GM12878 (cell line): ENCODE results near the gene ARMH1. TPM values are rescaled to one million over a fixed set of nuclear protein-coding genes. Genes with fewer than 3 reads are reported as not detected.

Source experiments
- ATAC-seq: fragments of 200-7000 bp; cut with Tn5 transposase; 3 replicates; pipeline ENCODE4 v1.9.1; 2020; ENCODE audit warnings: mild to moderate bottlenecking, moderate library complexity
- BruUV-seq: library from RNA; stranded (reverse); fragments of 400-500 nt; replicated peaks from 2 replicates; lab custom pipeline; 2021; lab: Mats Ljungman, UMichigan
- CTCF ChIA-PET: fragments of 300-600 bp; sonication (Branson Sonifier 250); formaldehyde crosslinking; extraction: SDS; loops from one replicate; lab custom pipeline; 2021; ENCODE audit warnings: inconsistent platforms; lab: Yijun Ruan, JAX
- POLR2A ChIA-PET: fragments of 350-600 bp; formaldehyde crosslinking; extraction: SDS; loops from one replicate; lab custom pipeline; 2021; ENCODE audit warnings: inconsistent platforms; lab: Charles Lee
- RAD21 ChIA-PET: fragments of 300-600 bp; sonication (Branson Sonifier 250); formaldehyde crosslinking; loops from one replicate; lab custom pipeline; 2023; ENCODE audit warnings: antibody characterized with exemption; ENCODE audit not compliant: unreplicated experiment; lab: Charles Lee
- SMC1A ChIA-PET: fragments of 300-600 bp; sonication (Branson Sonifier 250); formaldehyde crosslinking; loops from one replicate; lab custom pipeline; 2023; ENCODE audit not compliant: unreplicated experiment, uncharacterized antibody; lab: Charles Lee
- DNase-seq: peaks from one replicate; pipeline ENCODE4 v3.0.0-alpha.2; 2011; ENCODE audit warnings: low read depth, low spot score
- FAIRE-seq: peaks from 3 replicates; lab custom pipeline; 2011; peaks lifted over from hg19 to GRCh38; lab: Jason Lieb, UNC
- H2AFZ ChIP-seq: 2 replicates; pipeline ENCODE4 v1.6.0; 2011; ENCODE audit warnings: low read depth, low read length, control low read depth; ENCODE audit not compliant: control insufficient read depth
- H3K27ac ChIP-seq: 2 replicates; pipeline ENCODE4 v1.5.1; 2011; ENCODE audit warnings: control low read depth; ENCODE audit not compliant: control insufficient read depth, insufficient read depth
- H3K27me3 ChIP-seq, 2 experiments: replicated peaks in 1 of 2; 2 replicates each; pipeline versions ENCODE4 v1.6.0 to v1.6.1; 2011; ENCODE audit warnings: low read length in 1 of 2; ENCODE audit not compliant: control insufficient read depth in 2 of 2, insufficient read depth in 2 of 2
- H3K36me3 ChIP-seq, 2 experiments: 2 replicates each; pipeline ENCODE4 v1.5.1; 2011; ENCODE audit warnings: low read length in 1 of 2; ENCODE audit not compliant: control insufficient read depth in 2 of 2, insufficient read depth in 2 of 2
- H3K4me1 ChIP-seq: 2 replicates; pipeline ENCODE4 v1.6.1; 2011; ENCODE audit warnings: mild to moderate bottlenecking, low read length, moderate library complexity, mixed read lengths; ENCODE audit not compliant: control insufficient read depth, insufficient read depth
- H3K4me2 ChIP-seq: 2 replicates; pipeline ENCODE4 v1.6.0; 2011; ENCODE audit warnings: control low read depth; ENCODE audit not compliant: control insufficient read depth, insufficient read depth
- H3K4me3 ChIP-seq: fragments of 200-600 bp; sonication (generic); 2 replicates; pipeline ENCODE4 v1.5.1; 2016
- H3K79me2 ChIP-seq: 2 replicates; pipeline ENCODE4 v1.6.0; 2011; ENCODE audit warnings: low read length; ENCODE audit not compliant: control insufficient read depth, insufficient read depth
- H3K9ac ChIP-seq: 2 replicates; pipeline ENCODE4 v1.8.0; 2011; ENCODE audit warnings: low read length, control low read depth, mixed read lengths; ENCODE audit not compliant: control insufficient read depth, insufficient read depth
- H3K9me3 ChIP-seq: replicated peaks from 3 replicates; pipeline ENCODE4 v1.5.1; 2011; ENCODE audit warnings: mild to moderate bottlenecking, low read length; ENCODE audit not compliant: control insufficient read depth, insufficient read depth
- H4K20me1 ChIP-seq: 2 replicates; pipeline ENCODE4 v1.6.0; 2011; ENCODE audit not compliant: control insufficient read depth, insufficient read depth
- ATF7 ChIP-seq: fragments of 450-650 bp; IDR thresholded peaks from 2 replicates; pipeline ENCODE4 v1.6.1; 2016; ENCODE audit warnings: low read depth, mild to moderate bottlenecking
- CBX5 ChIP-seq: sonication (generic); IDR thresholded peaks from 2 replicates; pipeline ENCODE4 v1.6.1; 2016; ENCODE audit warnings: low read depth, moderate library complexity, mild to moderate bottlenecking, inconsistent platforms
- EZH2 ChIP-seq: IDR thresholded peaks from 2 replicates; pipeline ENCODE4 v1.6.1; 2012; ENCODE audit warnings: low read depth, mild to moderate bottlenecking, control low read depth, inconsistent platforms, low read length, borderline replicate concordance; ENCODE audit not compliant: control insufficient read depth
- HCFC1 ChIP-seq: fragments of 150-350 bp; IDR thresholded peaks from 2 replicates; pipeline ENCODE4 v1.6.1; 2014; ENCODE audit warnings: low read length
- IKZF2 ChIP-seq, 2 experiments: fragments of 450-650 bp; IDR thresholded peaks; 2 replicates each; pipeline ENCODE4 v1.6.1; 2017; ENCODE audit warnings: mild to moderate bottlenecking in 2 of 2, moderate library complexity in 2 of 2
- MTA3 ChIP-seq: IDR thresholded peaks from 2 replicates; pipeline ENCODE4 v1.6.1; 2012; ENCODE audit warnings: low read length, inconsistent platforms, borderline replicate concordance
- PAX5 ChIP-seq: IDR thresholded peaks from 2 replicates; pipeline ENCODE4 v1.6.1; 2011; ENCODE audit warnings: low read depth, low read length, borderline replicate concordance
- SIX5 ChIP-seq: IDR thresholded peaks from 2 replicates; pipeline ENCODE4 v1.6.1; 2011; ENCODE audit warnings: mild to moderate bottlenecking, low read depth, low read length, moderate library complexity; ENCODE audit not compliant: severe bottlenecking
- SRF ChIP-seq, 2 experiments: IDR thresholded peaks; 2 replicates each; pipeline ENCODE4 v1.6.1; 2011; ENCODE audit warnings: low read depth in 2 of 2, low read length in 2 of 2, mild to moderate bottlenecking in 1 of 2, moderate library complexity in 1 of 2
- YBX1 ChIP-seq: fragments of 450-650 bp; IDR thresholded peaks from 2 replicates; pipeline ENCODE4 v1.6.1; 2016; ENCODE audit warnings: antibody characterized with exemption
- ZSCAN29 ChIP-seq: fragments of 450-650 bp; IDR thresholded peaks from 2 replicates; pipeline ENCODE4 v1.6.1; 2017; ENCODE audit warnings: mild to moderate bottlenecking, moderate library complexity
- WGBS: methylation state at CpG from one replicate; pipeline ENCODE4 v1.1.6; 2016; ENCODE audit warnings: low lambda C conversion rate; ENCODE audit not compliant: insufficient replicate concordance, insufficient coverage; ENCODE audit errors: missing lambda C conversion rate; 5-methylcytosine and 5-hydroxymethylcytosine counted together
- in situ Hi-C: fragments of 300-500 bp; cut with MboI; formaldehyde crosslinking; loops from 9 replicates; pipeline ENCODE4 v1.14.3; 2018; ENCODE audit warnings: mixed read lengths
- intact Hi-C: fragments of 100-400 bp; cut with micrococcal nuclease; formaldehyde crosslinking; loops from one replicate; pipeline ENCODE4 v1.14.2; 2022; ENCODE audit not compliant: unreplicated experiment
- polyA plus RNA-seq, 11 experiments: library from polyadenylated mRNA; depleted of rRNA in 4 of 11; unstranded in 6 of 11; stranded (reverse) in 5 of 11; fragments of >200 nt; fragmentation: Nextera tagmentation in 4 of 11; fragmentation: Illumina TruSeq in 1 of 11; extraction: Ambion mirVana in 4 of 11; extraction: Trizol in 1 of 11; gene quantifications; 1 replicate in 1 of 11; 2 replicates in 10 of 11; pipeline versions ENCODE4 v1.2.1 to v1.2.3, GENCODE V29; 2011 to 2016; ENCODE audit warnings: inconsistent platforms in 2 of 11, missing spikeins in 2 of 11, low read depth in 1 of 11
- total RNA-seq, 4 experiments: library from RNA; depleted of rRNA in 3 of 4; stranded (reverse); fragments of >200 nt in 3 of 4; fragmentation: Illumina TruSeq in 1 of 4; extraction: Trizol in 1 of 4; gene quantifications; 2 replicates each; pipeline versions ENCODE4 v1.2.1 to v1.2.3, GENCODE V29; 2013 to 2021
- TF ChIP-seq, protein P1 (sequence below): fragments of 450-650 bp; IDR thresholded peaks from 2 replicates; pipeline ENCODE4 v1.6.1; 2018; ENCODE audit warnings: mild to moderate bottlenecking, low read depth, moderate library complexity; ENCODE audit not compliant: partially characterized antibody
- TF ChIP-seq, protein P2 (sequence below): IDR thresholded peaks from 2 replicates; pipeline ENCODE4 v1.6.1; 2012; ENCODE audit warnings: low read depth, low read length, improper control_type of control experiment
- TF ChIP-seq, protein P3 (sequence below): IDR thresholded peaks from 2 replicates; pipeline ENCODE4 v1.6.1; 2011; ENCODE audit warnings: borderline replicate concordance, low read depth, mild to moderate bottlenecking, moderate library complexity, mixed read lengths, low read length; ENCODE audit not compliant: insufficient read depth; ENCODE audit errors: extremely low read length

Gene ARMH1
- total and polyA plus RNA-seq, 10 of the 15 experiments (the other 5 are each of a cell fraction or from before 2014, with no cell fraction given) = 0.93 to 43.9 (median 8.2) TPM

DNA sequence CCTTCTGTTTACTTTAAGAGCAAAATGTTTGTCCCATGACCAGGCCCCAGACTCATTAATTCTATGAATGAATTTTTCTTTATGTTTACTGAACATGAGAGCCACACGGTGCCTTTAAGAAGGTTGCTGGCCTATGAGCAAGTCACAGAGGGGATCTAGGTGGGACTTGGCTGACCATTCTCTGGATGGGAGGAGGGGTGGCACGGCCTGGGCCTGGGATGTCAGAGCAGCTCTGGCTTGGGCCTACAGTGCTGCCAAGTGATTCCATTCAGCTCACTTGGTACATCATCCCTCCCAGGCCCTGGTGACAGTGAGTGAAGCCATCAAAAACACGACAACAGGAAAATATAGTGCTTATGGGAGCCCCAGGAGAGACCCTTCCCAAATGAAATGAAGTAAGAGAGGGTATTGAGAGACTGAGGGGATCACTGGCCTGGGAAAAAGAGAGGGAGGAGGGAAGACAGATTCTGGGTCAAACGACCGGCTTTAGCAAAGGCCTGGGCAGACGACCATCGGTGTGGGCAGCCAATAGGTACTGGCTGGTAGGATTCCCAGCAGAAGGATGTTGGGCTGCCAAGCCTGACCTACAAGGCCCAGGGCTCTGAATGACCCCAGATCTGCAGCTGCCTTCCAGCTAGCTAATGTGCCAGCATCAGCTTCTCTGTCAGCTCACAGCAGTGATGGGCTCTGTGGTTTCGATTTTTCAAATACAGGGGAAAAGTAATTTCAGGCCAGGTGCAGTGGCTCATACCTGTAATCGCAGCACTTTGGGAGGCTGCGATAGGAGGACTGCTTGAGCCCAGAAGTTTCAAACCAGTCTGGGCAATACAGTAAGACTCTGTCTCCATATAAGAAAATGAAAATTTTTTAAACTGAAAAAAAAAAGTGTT is 3.5 kb upstream of the ARMH1 start (continued):
- TF ChIP-seq YBX1 = no peak
- TF ChIP-seq, protein P1, sequence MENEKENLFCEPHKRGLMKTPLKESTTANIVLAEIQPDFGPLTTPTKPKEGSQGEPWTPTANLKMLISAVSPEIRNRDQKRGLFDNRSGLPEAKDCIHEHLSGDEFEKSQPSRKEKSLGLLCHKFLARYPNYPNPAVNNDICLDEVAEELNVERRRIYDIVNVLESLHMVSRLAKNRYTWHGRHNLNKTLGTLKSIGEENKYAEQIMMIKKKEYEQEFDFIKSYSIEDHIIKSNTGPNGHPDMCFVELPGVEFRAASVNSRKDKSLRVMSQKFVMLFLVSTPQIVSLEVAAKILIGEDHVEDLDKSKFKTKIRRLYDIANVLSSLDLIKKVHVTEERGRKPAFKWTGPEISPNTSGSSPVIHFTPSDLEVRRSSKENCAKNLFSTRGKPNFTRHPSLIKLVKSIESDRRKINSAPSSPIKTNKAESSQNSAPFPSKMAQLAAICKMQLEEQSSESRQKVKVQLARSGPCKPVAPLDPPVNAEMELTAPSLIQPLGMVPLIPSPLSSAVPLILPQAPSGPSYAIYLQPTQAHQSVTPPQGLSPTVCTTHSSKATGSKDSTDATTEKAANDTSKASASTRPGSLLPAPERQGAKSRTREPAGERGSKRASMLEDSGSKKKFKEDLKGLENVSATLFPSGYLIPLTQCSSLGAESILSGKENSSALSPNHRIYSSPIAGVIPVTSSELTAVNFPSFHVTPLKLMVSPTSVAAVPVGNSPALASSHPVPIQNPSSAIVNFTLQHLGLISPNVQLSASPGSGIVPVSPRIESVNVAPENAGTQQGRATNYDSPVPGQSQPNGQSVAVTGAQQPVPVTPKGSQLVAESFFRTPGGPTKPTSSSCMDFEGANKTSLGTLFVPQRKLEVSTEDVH = no peak
- no peak for TF ChIP-seq MTA3
- TF ChIP-seq ZSCAN29 = no peak
- no peak for TF ChIP-seq HCFC1
- no peak for TF ChIP-seq PAX5

DNA sequence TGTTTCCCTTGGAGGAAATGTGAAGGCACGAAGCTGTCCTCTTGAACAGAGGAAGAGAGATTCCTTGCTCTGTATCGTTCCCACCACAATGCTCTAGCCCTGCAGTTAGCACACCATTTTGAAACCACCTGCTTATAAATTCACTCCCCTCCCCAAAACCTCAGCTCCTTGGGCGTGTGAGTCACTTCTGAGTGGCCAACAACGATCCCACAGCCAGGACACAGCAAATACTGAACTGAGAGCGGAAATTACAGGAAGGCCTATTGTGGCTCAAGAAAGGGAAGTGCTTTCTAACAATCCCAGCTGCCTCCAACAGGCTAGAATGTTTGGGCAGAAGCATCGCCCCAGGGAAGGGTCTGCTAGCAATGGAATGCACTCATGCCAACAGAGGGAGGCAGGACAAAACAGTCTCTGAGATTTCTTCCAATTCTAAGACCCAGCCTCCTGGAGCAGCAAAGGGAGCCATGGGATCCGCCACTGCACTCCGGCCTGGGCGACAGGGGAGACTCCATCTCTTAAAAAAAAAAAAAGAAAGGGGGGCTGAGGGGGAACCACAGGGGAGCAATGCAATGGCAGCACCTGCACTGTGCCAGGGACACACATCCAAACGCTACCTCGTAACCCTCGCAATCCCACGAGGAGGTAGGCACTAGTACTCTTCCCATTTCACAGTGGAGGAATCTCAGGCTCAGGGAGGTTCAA is 2.1 kb upstream of the ARMH1 start:
- no TSS peak for BruUV-seq
- H3K9me3 ChIP-seq = no peaks in the 10 kb centered on the region
- no peaks in the 10 kb centered on the region for H4K20me1 ChIP-seq
- POLR2A ChIA-PET = interaction anchor here (0.9 to 5.3 kb wide), 8 partner anchors 12 to 137 kb away, joined by 3 to 29 read pairs (median 4); no protein-coding TSS in a partner anchor
- H3K4me2 ChIP-seq = peak overlapping the region; percentile 97
- CTCF ChIA-PET = interaction anchor here (1.2 to 3.5 kb wide), 5 partner anchors 20 to 57 kb away, joined by 3 to 27 read pairs (median 5); no protein-coding TSS in a partner anchor
- DNase-seq (peak; percentile 71), ATAC-seq (peak; percentile 8), FAIRE-seq (peak; percentile 71)
- intact Hi-C loops (no loop called here), in situ Hi-C loops (no loop called here)
- peaks cover 52% of the 10 kb centered on the region for H3K4me1 ChIP-seq
- peak overlapping the region; percentile 46; the same call in 1 of the 2 replicates for H3K4me3 ChIP-seq
- H2AFZ ChIP-seq = peak overlapping the region; percentile 87
- RAD21 ChIA-PET = interaction anchor here (0.9 to 3.2 kb wide), 4 partner anchors 12 to 40 kb away, joined by 3 to 14 read pairs (median 4); no protein-coding TSS in a partner anchor
- H3K79me2 ChIP-seq = peaks cover 8% of the 10 kb centered on the region
- H3K9ac ChIP-seq = peak overlapping the region; percentile 72
- H3K27me3 ChIP-seq = no peaks in the 10 kb centered on the region
- SMC1A ChIA-PET = interaction anchor here (0.6 to 6.7 kb wide), 7 partner anchors 11 to 45 kb away, joined by 3 to 76 read pairs (median 3); no protein-coding TSS in a partner anchor
- H3K36me3 ChIP-seq = no peaks in the 10 kb centered on the region; a peak in 1 of 4 replicates
- H3K27ac ChIP-seq = peak overlapping the region; percentile 85
- 53% methylated on average over 13 of the region's 13 CpGs for WGBS
- 0 out of 4 replicates have a peak, but pooled peaks of 1 of the 2 experiments have one; percentile 37 for TF ChIP-seq SRF (IDR thresholded peaks at IDR 0.05; ENCODE audit: low read depth in 2 of 2, low read length in 2 of 2)
- 0 out of 2 replicates have a peak, but pooled peaks have one; percentile 16 for TF ChIP-seq ATF7
- TF ChIP-seq IKZF2 (IDR thresholded peaks at IDR 0.05) = peak; percentile 88 to 92
- TF ChIP-seq, protein P2, sequence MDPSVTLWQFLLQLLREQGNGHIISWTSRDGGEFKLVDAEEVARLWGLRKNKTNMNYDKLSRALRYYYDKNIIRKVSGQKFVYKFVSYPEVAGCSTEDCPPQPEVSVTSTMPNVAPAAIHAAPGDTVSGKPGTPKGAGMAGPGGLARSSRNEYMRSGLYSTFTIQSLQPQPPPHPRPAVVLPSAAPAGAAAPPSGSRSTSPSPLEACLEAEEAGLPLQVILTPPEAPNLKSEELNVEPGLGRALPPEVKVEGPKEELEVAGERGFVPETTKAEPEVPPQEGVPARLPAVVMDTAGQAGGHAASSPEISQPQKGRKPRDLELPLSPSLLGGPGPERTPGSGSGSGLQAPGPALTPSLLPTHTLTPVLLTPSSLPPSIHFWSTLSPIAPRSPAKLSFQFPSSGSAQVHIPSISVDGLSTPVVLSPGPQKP = no peak
- TF ChIP-seq, protein P3, sequence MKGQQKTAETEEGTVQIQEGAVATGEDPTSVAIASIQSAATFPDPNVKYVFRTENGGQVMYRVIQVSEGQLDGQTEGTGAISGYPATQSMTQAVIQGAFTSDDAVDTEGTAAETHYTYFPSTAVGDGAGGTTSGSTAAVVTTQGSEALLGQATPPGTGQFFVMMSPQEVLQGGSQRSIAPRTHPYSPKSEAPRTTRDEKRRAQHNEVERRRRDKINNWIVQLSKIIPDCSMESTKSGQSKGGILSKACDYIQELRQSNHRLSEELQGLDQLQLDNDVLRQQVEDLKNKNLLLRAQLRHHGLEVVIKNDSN = no peak
- no peak for TF ChIP-seq SIX5
- no peak for TF ChIP-seq CBX5
- no peak for TF ChIP-seq EZH2
